Loucy (cell line): ENCODE results near the gene AIRE.

Source experiments
- H2AFZ ChIP-seq: fragments of 200-600 bp; sonication (generic); 2 replicates; pipeline ENCODE4 v1.6.0; 2016; ENCODE audit warnings: antibody characterized with exemption, mild to moderate bottlenecking, low read length, moderate library complexity
- H3F3A ChIP-seq: fragments of 200-600 bp; 2 replicates; pipeline ENCODE4 v1.6.0; 2016; ENCODE audit warnings: antibody characterized with exemption, low read depth, mild to moderate bottlenecking
- H3K27me3 ChIP-seq: fragments of 200-600 bp; sonication (generic); 2 replicates; pipeline ENCODE4 v1.6.1; 2014; ENCODE audit warnings: low read length, mild to moderate bottlenecking; ENCODE audit not compliant: insufficient read depth, poor library complexity, severe bottlenecking
- H3K36me3 ChIP-seq: fragments of 200-600 bp; sonication (generic); 2 replicates; pipeline ENCODE4 v1.6.1; 2016; ENCODE audit warnings: low read length; ENCODE audit not compliant: insufficient read depth
- H3K4me1 ChIP-seq: fragments of 200-600 bp; sonication (generic); 2 replicates; pipeline ENCODE4 v1.5.1; 2014; ENCODE audit warnings: low read length, mild to moderate bottlenecking; ENCODE audit not compliant: insufficient read depth, poor library complexity, severe bottlenecking
- H3K4me2 ChIP-seq: fragments of 200-600 bp; sonication (generic); 2 replicates; pipeline ENCODE4 v1.6.0; 2014; ENCODE audit warnings: antibody characterized with exemption, low read length, low read depth, mild to moderate bottlenecking; ENCODE audit not compliant: poor library complexity, severe bottlenecking
- H3K4me3 ChIP-seq: fragments of 200-600 bp; sonication (generic); 2 replicates; pipeline ENCODE4 v1.5.1; 2014; ENCODE audit warnings: low read length, mild to moderate bottlenecking, mixed read lengths; ENCODE audit not compliant: poor library complexity, severe bottlenecking
- H3K79me2 ChIP-seq: fragments of 200-600 bp; sonication (generic); 2 replicates; pipeline ENCODE4 v1.6.1; 2014; ENCODE audit warnings: low read length; ENCODE audit not compliant: insufficient read depth
- H3K9ac ChIP-seq: fragments of 200-600 bp; sonication (generic); 2 replicates; pipeline ENCODE4 v1.6.0; 2014; ENCODE audit warnings: mild to moderate bottlenecking, low read depth, low read length, moderate library complexity; ENCODE audit not compliant: poor library complexity, severe bottlenecking
- H3K9me2 ChIP-seq: fragments of 200-600 bp; sonication (generic); replicated peaks from 2 replicates; pipeline ENCODE4 v1.6.1; 2016; ENCODE audit warnings: low read depth, low read length, mixed read lengths
- H3K9me3 ChIP-seq: fragments of 200-600 bp; sonication (generic); 2 replicates; pipeline ENCODE4 v1.6.1; 2014; ENCODE audit warnings: mild to moderate bottlenecking, antibody characterized with exemption, low read length, low read depth; ENCODE audit not compliant: insufficient read depth
- H4K20me1 ChIP-seq: fragments of 200-600 bp; sonication (generic); 2 replicates; pipeline ENCODE4 v1.6.0; 2014; ENCODE audit warnings: antibody characterized with exemption, low read length, mild to moderate bottlenecking; ENCODE audit not compliant: insufficient read depth, poor library complexity, severe bottlenecking
- CTCF ChIP-seq: fragments of 200-600 bp; sonication (generic); conservative IDR thresholded peaks from 2 replicates; pipeline ENCODE4 v1.5.1; 2014; ENCODE audit warnings: mild to moderate bottlenecking, antibody characterized with exemption, low read length
- EZH2phosphoT487 ChIP-seq: fragments of 200-600 bp; IDR thresholded peaks from 2 replicates; pipeline ENCODE4 v1.6.1; 2018; ENCODE audit warnings: antibody characterized with exemption, mild to moderate bottlenecking, moderate library complexity, borderline replicate concordance

The AIRE gene

GRCh38 chr21:44325386-44326271, 40.0 kb downstream of the AIRE start:
- Histone ChIP-seq H3K9ac (no peak overlapping the region), H3K79me2 (no peaks in the 10 kb centered on the region), H4K20me1 (no peaks in the 10 kb centered on the region), H3K4me3 (no peak overlapping the region), H3K36me3 (peaks cover 33% of the 10 kb centered on the region; the same call in 1 of the 2 replicates), H3K27me3 (no peaks in the 10 kb centered on the region), H3K9me3 (no peaks in the 10 kb centered on the region), H3K4me1 (no peaks in the 10 kb centered on the region), H3F3A (no peaks in the 10 kb centered on the region), H3K9me2 (no peaks in the 10 kb centered on the region), H2AFZ (no peak overlapping the region), H3K4me2 (no peak overlapping the region)
- no peak for TF ChIP-seq EZH2phosphoT487
- no peak for TF ChIP-seq CTCF

GRCh38 chr21:44326272-44326647, 40.6 kb downstream of the AIRE start:
- Histone ChIP-seq H3K4me3 (no peak overlapping the region), H3K9me3 (no peaks in the 10 kb centered on the region), H3K9ac (no peak overlapping the region), H3K79me2 (no peaks in the 10 kb centered on the region), H3K36me3 (peaks cover 33% of the 10 kb centered on the region; the same call in 1 of the 2 replicates), H3K4me2 (no peak overlapping the region), H3K27me3 (no peaks in the 10 kb centered on the region), H3K4me1 (no peaks in the 10 kb centered on the region), H3F3A (no peaks in the 10 kb centered on the region), H4K20me1 (no peaks in the 10 kb centered on the region), H3K9me2 (no peaks in the 10 kb centered on the region), H2AFZ (no peak overlapping the region)
- no peak for TF ChIP-seq EZH2phosphoT487

GRCh38 chr21:44326716-44327602, 41.3 kb downstream of the AIRE start:
- Histone ChIP-seq H3F3A (no peaks in the 10 kb centered on the region), H3K36me3 (peaks cover 28% of the 10 kb centered on the region; the same call in 1 of the 2 replicates), H3K79me2 (no peaks in the 10 kb centered on the region), H3K9me3 (no peaks in the 10 kb centered on the region), H3K4me2 (no peak overlapping the region), H2AFZ (no peak overlapping the region), H3K27me3 (no peaks in the 10 kb centered on the region), H3K9me2 (no peaks in the 10 kb centered on the region), H3K4me3 (no peak overlapping the region), H3K4me1 (no peaks in the 10 kb centered on the region), H4K20me1 (no peaks in the 10 kb centered on the region), H3K9ac (no peak overlapping the region)
- TF ChIP-seq EZH2phosphoT487 (no peak), CTCF (no peak)
